ENCODE results near the gene IL21R.
"Not testable (repeated sequence)": the region's sequence is repeated elsewhere in the genome, so short reads cannot be mapped to it uniquely, and the experiment has no call there.

The IL21R gene

DNA sequence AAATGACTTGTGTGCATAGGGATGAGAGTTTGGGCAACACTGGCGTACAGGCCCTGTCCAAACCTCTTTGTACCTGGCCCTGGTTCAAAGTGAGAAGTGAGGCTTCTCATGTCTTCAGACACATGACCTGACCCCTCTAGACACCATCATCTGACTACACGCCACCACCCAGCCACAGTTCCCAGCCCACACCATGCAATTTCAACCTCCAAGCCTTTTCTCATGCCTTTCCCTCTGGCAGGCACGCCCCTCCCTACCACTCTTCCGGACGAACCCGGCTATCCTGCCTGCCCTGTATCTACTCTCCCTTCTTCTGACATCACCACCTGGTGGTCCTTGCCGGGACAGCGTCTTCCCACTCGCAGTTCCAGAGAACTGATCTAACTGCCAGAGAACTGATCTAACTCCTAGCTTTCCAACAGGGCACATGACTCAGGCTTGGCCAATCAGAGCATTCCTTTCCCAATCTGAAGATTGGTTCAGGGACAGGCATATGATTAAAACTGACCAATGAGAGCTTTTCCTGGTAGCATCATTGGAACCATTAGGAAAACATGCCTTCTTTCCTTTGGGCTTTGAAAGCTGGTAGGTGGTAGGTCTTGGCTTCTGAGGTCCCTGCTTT, 27.1 kb upstream of the IL21R start:
- peak; percentile 83 for DNase-seq (ENCODE audit: low spot score)

DNA sequence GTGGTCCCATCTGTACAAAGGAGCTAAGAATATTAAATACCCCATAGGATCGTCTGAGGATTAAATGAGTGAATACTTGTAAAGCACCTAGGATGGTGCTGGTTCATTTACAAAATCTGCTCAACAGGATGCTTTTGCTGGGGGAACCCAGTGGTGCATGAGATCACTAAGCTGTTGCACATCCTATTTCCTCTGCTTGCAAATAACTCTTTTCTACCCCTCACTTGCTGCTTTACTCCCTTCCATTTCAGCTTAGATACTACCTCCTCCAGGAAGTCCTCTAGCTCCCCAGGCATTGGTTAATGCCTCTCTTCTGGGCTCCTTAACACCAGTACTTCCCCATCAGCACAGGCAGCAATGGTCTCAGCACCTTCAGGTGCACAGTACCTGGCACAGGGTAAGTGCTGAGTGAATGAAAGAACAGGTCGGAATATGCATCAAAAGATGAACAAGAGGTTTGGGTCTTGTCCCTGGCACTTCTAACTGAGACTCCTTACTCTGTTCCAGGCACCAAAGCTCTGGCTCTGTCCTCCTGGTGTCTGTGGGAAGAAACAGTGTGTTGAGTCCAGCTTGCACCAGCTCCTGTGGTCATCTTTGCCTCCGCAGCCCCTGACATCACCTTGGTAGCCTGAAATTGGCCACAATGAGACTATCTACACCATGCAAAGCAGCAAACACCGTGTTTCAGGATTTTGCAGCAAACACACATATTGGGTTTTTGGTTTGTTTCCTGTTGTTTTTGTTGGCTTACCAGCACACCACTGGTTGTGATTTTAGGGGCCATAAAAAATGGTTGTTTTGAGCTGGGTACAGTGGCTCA, 24.1 kb upstream of the IL21R start:
- DNase-seq (ENCODE audit: low spot score), result no peak

DNA sequence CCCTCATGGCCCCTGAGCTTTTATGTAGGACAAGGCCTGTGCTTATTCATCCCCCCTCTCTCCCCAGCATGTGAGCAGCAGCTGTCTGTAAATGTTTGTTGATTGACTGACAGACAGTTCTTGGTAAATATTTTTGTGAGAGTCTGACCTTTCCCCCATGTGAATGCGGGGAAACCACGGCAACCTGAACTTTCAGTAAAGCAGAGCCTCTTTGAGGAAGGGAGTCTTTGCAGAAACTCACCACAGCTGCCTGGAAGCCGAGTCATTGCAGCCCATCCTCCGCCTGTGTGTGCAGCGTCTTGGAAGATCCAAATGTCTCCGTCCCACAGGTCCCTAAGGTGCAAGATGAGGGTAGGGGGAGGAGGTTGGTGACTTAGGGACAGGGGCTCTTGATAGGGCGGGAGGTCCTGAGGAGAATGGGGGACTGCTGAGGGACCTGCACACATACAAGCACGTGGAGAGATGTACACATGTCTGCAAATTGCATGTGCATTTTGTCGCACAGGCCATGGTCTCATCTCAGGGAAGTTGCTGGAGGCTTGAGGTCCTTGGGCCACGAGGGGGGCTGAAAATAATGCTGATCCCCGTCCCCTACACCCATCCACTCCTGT, 23.0 kb upstream of the IL21R start:
- DNase-seq (ENCODE audit: low spot score), result no peak

DNA sequence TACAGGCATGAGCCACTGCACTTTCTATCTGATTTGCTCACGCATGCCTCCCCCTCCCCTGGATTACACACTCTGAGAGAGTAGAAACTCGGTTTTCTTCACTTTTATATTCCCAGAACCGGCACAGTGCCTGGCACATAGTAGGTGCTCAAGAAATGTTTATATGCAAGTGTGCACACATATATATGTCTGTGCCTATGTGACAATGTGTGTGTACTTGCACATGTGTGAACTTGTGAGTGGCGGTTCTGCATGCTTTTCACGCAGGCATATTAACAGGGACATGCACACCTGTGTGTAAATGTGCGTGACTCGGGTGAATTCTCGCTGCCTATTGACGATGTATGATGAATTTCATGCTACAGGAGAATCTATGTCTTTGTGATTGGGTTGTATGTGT, 22.1 kb upstream of the IL21R start:
- no peak for DNase-seq (ENCODE audit: low spot score)

DNA sequence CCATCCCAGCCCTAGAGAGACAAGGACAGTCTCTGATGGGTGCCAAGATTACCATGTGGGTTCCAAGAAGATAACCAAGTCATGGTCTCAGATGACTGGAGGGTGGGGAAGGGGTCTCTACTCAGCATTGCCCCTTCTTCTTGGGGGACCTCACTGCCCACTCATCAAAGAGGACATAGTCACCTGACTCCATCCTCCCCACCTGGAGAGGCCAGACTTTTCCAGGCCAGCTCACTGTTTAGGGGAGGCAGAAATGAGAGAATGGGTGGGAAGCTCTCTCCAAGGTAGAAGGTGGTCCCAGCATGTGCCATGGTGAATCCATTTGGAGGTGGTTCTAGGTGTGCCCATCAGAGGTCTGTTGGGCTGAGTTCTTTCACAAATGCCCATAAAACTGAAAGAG, 20.7 kb upstream of the IL21R start:
- DNase-seq (ENCODE audit: low spot score), result no peak

DNA sequence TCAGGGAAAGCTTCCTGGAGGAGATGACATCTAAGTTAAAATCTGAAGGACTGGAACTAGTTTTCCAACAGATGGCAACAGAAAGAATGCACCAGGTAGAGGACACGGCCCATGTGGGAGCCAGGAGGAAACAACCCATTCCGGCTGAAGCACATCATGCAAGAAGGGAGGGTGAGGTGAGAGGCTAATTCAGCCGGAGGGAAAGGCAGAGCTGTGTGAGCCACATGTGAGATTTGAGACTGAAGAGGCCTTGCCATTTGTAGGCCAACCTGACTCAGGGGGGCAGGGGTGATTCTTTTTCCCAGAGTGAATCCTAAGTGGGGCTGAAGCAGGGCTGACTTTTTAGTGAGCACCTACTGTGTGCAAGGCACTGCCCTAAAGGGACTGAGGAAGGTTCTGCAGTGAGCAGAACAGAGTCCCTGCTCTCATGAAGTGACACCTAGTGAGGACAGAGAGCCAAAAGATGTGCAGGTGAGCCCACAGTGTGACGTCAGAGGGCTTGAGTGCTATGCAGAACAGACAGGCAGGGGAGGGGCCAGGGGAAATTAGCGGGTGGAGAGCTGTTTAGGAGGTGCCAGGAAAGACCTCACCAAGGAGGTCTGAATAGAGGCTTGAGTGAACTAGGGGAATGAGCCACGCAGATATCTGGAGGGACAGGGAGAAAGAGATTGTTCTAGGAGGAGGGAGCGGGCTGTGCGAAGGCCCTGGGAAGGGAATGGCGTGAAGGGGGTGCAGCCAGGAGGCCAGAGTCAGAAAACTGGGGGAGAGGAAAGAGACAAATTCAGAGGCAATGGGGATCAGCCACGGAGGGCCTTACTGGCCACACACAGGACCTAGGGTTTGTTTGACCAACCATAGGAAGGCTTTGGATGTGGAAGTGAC, 19.8 kb upstream of the IL21R start:
- DNase-seq (ENCODE audit: low spot score), result no peak

DNA sequence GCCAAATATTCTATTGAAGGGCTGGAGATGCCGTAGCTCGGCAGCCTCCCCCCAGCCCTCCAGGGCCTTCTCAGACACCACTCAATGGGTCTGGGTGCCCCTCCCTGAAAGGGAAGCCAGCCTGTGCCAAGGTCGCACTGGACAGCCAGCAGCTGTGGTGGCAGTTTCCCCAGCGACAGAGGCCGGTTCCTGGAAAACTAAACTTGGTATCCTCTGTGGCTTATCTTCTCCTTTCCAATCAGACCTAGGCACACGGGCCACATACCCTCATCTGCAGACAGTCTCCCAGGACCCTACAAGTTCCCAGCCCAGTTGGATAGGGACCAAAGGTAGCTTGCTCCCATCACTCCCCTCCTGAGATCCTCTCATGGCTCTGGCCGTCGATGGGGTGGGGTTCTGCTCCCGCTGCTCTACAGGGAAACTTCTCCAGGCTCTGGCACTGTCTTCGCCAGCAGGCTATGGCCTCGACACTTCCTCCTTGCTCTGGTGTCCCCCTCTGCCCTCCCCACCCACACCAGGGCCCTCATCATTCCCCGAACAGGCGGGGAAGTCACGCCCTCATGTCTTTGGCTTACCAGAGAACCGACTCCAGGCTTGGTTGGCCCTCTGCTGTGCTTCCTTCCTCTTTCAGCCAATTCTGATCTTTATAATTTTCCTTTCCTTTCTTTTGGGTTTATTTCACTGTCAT, 18.3 kb upstream of the IL21R start:
- DNase-seq (ENCODE audit: low spot score), result peak; percentile 35

DNA sequence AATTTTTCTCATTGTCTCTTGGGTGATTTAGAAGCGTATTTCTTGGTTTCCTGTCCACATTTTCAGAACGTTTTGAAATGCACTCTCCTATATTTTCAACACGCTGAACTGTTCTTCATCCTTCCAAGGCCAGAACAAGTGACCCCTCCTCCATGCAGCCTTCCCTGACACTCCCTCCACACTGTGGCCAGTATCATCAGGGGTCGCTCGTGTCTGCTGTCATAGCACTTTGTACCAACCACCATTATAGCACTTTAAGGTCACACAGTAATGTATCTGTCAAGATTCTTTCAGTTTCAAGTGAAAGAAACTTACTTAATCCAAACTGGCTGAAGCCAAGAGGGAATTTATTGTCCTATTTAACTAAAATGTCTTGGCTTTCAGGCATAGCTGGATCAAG, 17.5 kb upstream of the IL21R start:
- DNase-seq (ENCODE audit: low spot score), result no peak

DNA sequence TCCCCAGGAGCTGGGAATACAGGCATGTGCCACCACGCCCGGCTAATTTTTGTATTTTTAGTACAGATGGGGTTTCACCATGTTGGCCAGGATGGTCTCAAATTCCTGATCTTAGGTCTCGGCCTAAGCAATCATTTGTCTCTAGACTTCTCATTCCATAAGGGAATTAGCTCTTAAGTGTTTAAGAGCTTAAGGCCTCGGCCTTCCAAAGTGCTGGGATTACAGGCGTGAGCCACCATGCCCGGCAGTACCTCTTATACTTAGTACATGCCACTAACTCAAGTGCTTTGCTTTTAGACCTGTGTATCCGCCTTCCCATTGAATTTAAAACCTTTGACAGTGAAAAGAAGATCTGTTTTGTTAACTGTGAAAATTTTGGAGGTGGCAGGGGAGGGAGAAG, 16.6 kb upstream of the IL21R start:
- DNase-seq (ENCODE audit: low spot score), result no peak

DNA sequence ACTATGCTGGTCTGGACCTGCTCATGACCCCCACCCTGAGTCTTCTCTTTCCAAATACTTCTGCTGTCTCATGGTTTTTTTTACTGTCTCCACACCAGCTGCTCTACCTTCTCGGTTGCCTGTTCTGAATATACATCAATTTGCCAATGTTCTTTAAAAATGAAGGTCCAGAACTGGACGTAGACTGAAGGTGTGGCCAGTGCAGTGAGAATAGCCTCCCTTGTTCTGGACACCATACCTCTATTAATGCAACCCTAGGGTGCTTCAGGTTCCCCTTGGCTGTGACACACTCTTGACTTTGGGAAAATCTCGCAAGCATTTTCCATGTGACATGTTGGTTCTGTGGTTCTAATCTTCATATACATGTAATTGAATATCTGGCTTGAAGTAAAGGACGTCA, 15.3 kb upstream of the IL21R start:
- no peak for DNase-seq (ENCODE audit: low spot score)

DNA sequence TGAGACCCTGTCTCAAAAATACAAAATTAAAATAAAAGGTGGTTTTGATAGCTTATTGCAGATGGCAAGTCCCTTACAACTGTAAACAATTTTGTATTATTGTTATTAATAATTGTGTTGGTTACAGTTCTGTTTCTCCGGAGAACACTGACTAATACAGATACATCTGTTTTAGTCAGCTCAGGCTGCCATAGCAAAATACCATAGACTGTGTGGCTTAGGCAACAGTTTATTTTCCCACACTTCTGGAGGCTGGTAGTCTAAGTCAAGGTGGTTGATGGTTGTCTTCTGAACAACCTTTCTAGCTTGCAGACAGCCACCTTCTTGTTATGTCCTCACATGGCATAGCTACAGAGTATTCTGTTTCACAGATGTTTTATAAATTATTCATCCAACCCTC, 14.2 kb upstream of the IL21R start:
- DNase-seq (ENCODE audit: low spot score), result no peak

DNA sequence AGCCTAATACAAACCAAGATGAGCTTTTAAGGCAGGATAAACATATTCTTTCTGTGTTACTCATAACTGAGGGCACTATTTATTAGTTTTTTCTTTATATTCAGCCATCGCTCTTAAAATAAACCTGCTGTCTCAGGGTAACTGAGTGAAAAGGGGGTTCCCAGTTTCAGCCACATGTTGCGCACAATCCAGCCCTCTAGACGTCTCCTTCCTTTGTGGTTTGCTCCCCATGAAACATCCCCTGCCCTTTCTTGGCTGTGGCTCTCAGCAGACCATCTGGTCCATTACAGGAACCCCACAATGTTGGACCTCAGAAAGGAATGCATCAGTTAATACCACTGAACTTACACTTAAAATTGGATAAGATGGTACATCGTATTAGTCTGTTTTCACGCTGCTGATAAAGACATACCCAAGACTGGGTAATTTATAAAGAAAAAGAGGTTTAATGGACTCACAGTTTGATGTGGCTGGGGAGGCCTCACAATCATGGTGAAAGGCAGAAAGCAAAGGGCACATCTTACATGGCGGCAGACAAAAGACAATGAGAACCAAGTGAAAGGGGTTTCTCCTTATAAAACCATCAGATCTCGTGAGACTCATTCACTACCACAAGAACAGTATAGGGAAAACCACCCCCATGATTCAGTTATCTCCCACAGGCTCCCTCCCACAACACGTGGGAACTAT, 12.6 kb upstream of the IL21R start:
- peak; percentile 22 for DNase-seq (ENCODE audit: low spot score)

DNA sequence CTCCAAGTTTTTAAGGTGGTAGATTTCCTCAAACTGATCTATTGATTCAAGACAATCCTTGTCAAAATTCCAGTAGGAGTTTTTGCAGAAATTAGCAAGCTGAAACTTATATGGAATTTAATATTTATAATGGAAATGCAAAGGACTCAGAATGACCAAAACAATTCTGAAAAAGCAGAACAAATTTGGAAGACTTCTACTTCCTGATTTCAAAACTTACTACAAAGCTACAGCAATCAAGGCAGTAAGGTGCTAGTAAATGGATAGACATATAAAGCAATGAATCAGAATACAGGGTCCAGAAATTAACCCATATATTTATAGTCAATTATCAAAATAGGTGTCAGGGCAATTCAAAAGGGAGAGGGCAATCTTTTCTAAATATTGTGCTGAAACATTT, 11.8 kb upstream of the IL21R start:
- DNase-seq (ENCODE audit: low spot score), result no peak

DNA sequence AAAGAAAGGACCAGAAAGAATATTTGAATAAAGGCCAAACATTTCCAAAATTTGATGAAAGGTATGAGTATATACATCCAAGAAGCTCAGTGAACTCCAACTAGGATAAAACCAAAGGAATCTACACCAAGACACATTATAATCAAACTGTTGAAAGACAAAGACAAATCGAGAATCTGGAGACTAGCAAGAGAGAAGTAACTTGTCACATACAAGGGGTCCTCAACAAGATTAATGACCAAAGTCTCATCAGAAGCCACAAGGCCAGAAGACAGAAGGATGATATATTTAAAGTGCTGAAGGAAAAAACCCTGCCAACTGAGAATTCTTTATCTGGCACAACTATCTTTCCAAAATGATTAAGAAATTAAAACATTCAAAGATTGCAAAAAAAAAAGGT, 9.3 kb upstream of the IL21R start:
- no peak for DNase-seq (ENCODE audit: low spot score)

DNA sequence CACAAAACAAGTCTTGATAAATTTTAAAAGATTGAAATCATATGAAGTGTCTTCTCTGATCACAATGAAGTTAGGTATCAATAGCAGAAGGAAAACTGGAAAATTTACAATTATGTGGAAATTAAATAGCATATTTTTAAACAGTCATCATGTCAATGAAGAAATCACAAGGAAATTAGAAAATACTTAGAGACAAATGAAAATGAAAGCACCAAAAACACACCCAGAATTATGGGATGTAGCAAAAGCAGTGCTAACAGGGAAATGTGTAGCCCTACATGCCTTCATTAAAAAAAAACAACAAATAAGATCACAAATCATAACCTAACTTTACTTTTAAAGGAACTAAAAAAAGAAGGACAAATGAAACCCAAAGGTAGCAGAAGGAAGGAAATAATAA, 7.5 kb upstream of the IL21R start:
- no peak for DNase-seq (ENCODE audit: low spot score)

DNA sequence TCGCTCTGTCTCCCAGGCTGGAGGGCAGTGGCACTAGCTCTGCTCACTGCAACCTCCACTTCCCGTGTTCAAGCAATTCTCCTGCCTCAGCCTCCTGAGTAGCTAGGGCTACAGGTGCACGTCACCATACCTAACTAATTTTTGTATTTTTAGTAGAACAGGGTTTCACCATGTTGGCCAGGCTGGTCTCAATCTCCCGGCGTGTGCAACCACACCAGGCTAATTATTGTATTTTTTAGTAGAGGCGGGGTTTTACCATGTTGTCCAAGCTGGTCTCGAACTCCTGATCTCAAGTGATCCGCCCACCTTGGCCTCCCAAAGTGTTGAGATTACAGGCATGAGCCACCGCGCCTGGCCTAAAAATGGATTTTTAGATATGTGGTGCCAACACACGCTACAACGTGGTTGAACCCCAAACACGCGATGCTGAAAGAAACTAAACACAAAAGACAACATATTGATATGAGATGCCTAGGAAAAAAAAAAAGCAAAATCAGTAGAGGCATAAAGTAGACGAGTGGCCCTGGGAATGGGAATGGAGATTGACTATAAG, 3.6 kb upstream of the IL21R start:
- not testable (repeated sequence) for DNase-seq (ENCODE audit: low spot score)

DNA sequence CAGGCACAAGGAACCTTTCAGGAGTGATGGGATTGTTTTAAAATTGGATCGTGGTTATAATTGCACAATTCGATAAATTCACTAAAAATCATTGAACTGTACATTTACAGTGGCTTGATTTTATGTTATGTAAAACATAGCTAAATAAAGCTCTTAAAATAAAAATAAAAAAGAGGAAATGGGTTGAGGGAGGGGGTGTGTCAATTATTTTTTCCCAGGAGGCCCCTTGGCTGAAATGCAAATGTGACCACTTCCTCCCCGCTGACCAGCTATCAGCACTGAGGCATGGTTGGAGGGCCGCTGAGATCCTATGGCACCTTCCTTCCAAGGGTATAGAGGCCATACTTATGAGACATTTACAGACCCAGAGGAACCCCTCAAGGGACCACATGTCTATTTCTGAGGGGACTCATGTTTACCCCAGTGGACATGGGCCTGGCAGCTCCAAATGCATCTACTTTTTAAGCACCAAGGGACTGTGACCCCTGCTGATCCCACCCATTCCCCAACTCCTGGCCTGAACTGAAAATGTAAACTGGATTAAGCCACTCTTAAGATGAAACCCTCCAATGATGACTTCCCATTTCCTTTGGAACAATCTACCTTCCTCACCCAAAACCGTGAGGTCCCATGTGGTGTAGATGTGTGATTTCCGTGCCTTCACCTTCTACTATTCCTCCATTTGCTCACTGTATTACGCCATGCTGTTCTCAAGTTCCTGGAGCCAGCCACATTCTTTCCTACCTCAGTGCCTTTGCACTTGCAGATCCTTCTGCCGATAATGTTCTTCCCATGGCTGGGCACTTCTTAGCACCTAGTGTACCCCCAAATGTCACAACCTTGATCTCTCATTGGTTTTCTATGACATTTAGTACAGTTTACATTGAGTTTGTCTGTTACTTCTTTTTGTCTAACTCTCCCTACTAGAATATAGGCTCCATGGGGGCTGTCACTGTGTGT, 2.8 kb upstream of the IL21R start:
- DNase-seq (ENCODE audit: low spot score), result peak; percentile 5

DNA sequence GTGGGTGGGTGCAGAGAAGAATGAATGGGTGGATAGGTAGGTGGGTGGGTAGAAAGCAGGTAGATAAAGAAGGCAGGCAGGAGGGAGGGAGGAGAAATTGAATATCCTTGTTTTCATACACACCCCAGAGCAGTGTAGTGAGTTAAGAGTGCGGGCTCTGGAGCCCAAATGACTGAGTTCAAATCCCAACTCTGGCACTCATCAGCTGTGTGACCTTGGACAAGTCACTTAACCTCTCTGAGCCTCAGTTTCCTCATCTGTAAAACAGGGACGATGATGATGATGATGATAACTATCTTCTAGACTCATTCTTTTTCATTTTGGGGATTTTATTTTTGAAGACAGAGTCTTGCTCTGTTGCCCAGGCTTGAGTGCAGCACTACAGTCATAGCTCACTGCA, 2.0 kb upstream of the IL21R start:
- no peak for DNase-seq (ENCODE audit: low spot score)

DNA sequence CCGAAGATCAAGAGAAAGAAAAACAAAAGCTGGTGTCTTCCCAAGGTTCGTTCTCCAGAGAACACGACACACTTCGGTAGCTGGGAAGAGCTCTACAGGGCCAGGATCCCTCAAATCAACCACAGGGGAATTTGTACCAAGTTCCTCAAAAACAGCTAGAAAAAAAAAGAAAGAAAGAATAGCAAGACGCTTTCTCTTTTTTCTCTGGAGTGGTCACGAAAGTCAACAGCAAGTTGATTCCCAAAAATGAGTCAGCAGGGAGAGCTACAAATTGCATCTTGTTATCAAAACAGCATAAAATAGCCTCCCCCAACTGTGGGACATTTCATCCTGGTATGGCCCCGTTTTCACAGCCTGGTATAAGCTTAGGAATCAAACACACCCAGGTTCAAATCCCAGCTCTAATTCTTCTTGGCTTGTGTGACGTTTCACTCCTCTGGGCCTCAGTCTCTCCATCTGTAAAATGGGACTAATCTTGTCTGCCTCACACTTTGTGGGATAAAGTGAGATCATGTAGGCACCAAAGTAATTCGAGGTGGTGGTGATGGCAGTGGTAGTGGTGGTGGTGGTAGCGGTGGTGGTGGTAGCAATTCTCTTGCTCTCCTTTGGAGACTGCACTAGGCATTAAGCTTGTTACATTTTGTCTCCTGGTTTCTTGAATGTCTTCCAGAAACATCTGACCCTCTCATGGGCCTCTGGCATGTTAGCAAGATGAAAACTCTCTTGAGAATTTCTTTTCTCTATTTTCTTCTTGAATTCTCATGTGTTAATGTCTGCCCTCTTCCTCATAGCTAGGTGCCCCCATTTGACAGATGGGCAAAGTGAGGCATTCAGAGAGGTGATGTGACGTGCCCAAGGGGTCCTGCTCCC, 988 bp upstream of the IL21R start:
- DNase-seq (ENCODE audit: low spot score), result peak; percentile 20
